IPS-18a (cell line): Measurements from ENCODE around the gene TMEM82.

Experiments
- H3K27ac ChIP-seq: one replicate; pipeline ENCODE4 v1.5.1; 2013; ENCODE audit warnings: low read length
- H3K27me3 ChIP-seq: one replicate; pipeline ENCODE4 v1.6.1; 2013; ENCODE audit warnings: mild to moderate bottlenecking, low read length; ENCODE audit not compliant: control insufficient read depth, insufficient read depth
- H3K36me3 ChIP-seq: one replicate; pipeline ENCODE4 v1.6.1; 2013; ENCODE audit warnings: low read depth, low read length; ENCODE audit not compliant: control insufficient read depth
- H3K4me1 ChIP-seq: one replicate; pipeline ENCODE4 v1.6.1; 2013; ENCODE audit warnings: low read depth, low read length; ENCODE audit not compliant: control insufficient read depth
- H3K4me3 ChIP-seq: one replicate; pipeline ENCODE4 v1.5.1; 2013; ENCODE audit warnings: low read length
- H3K9ac ChIP-seq: one replicate; pipeline ENCODE4 v1.6.1; 2013; ENCODE audit warnings: mild to moderate bottlenecking, low read length, moderate library complexity
- H3K9me3 ChIP-seq: one replicate; pipeline ENCODE4 v1.6.1; 2013; ENCODE audit warnings: low read depth, low read length; ENCODE audit not compliant: control insufficient read depth

Gene TMEM82

DNA sequence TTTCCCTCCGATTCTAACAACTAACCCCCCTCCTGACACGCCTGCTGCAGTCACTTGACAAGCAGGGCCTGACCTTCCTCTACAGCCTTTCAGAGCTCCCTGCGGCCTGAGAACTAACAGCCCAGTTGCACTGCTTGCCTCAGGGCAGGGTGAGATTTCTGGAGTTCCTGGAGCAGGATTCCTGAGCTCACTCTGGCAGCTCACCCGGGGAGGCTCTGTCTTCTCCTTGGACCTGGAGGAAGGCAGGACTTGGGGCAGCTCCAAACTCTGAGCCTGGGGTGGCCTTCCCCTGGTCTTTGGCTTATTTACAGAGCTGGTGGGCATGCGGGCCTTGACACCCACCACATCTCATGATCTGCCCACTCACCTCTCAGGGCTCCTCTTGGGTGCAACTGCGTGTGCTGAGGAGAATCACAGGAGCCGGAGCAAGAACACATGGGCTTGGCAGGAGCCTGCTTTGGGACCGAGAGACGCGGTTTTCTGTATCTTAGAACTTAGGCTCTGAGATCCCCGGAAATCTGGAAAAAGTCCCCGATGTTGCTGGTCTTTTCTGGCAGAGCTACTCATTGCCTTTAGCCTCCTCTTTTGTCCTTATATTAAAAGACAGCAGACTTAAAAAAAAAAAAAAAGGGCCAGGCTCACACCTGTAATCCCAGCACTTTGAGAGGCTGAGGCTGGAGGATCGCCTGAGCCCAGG is 19.3 kb upstream of the TMEM82 start:
- no peaks in the 10 kb centered on the region for H3K9me3 ChIP-seq
- H3K27ac ChIP-seq: no peak overlapping the region
- H3K4me1 ChIP-seq: no peaks in the 10 kb centered on the region
- H3K27me3 ChIP-seq: no peaks in the 10 kb centered on the region
- H3K9ac ChIP-seq: no peak overlapping the region
- H3K4me3 ChIP-seq: no peak overlapping the region
- peaks cover 30% of the 10 kb centered on the region for H3K36me3 ChIP-seq

GRCh38 chr1:15723631-15724246 is 18.6 kb upstream of the TMEM82 start:
- H3K9ac ChIP-seq: no peak overlapping the region
- H3K4me3 ChIP-seq: no peak overlapping the region
- no peaks in the 10 kb centered on the region for H3K9me3 ChIP-seq
- H3K36me3 ChIP-seq: peaks cover 31% of the 10 kb centered on the region
- no peak overlapping the region for H3K27ac ChIP-seq
- H3K27me3 ChIP-seq: no peaks in the 10 kb centered on the region
- H3K4me1 ChIP-seq: no peaks in the 10 kb centered on the region

DNA sequence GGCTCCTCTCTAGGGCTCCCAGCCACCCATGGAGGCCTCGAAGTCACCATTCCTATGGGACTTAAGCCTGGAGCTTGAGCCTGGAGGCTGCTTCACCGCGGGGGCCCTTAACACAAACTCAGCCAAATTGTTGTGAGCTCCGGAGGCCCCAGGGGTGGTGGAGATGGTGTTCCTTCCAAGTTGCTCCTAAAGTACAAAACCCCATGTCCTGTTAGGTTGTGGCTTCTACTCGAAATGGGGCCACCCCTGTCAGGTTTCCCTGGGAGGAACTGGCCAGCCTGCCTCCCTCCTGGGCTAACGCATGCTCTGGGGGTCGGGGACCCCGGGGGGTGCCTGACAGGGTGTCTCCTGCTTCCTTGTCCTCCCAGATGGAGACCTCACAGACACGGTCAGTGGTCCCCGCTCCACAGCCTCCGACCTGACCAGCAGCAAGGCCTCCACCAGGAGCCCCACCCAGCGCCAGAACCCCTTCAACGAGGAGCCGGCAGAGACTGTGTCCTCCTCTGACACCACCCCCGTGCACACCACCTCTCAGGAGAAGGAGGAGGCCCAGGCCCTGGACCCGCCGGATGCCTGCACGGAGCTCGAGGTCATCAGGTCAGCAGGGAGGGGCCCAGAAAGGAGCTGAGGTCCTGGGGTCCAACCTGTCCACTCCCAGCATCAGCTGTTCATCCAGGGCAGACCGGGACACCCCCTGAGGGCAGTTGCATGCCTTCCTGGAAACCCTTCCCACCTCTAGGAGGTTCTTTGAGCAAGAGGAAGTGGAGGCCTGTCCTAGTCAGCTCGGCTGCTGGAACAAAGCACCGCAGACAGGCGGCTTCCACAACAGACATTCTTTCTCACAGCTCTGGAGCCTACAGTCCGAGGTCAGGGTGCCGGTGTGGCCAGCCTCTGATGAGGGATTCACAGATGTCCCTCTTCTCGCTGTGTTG is 17.1 kb upstream of the TMEM82 start:
- Histone ChIP-seq H3K9ac (no peak overlapping the region), H3K4me3 (no peak overlapping the region), H3K27ac (no peak overlapping the region), H3K27me3 (no peaks in the 10 kb centered on the region), H3K36me3 (peaks cover 32% of the 10 kb centered on the region), H3K4me1 (no peaks in the 10 kb centered on the region), H3K9me3 (no peaks in the 10 kb centered on the region)

- Histone ChIP-seq H3K36me3 (peaks cover 39% of the 10 kb centered on the region), H3K9ac (no peak overlapping the region), H3K4me3 (no peak overlapping the region), H3K9me3 (no peaks in the 10 kb centered on the region), H3K27ac (no peak overlapping the region), H3K4me1 (no peaks in the 10 kb centered on the region), H3K27me3 (no peaks in the 10 kb centered on the region)
These were observed 15.8 kb upstream of the TMEM82 start for GRCh38 chr1:15726508-15726907.

GRCh38 chr1:15727021-15727420 is 15.3 kb upstream of the TMEM82 start:
- Histone ChIP-seq H3K4me3 (no peak overlapping the region), H3K27ac (no peak overlapping the region), H3K27me3 (no peaks in the 10 kb centered on the region), H3K36me3 (peaks cover 39% of the 10 kb centered on the region), H3K9ac (no peak overlapping the region), H3K9me3 (no peaks in the 10 kb centered on the region), H3K4me1 (no peaks in the 10 kb centered on the region)

GRCh38 chr1:15727424-15727823 is 14.9 kb upstream of the TMEM82 start:
- Histone ChIP-seq H3K9ac (no peak overlapping the region), H3K4me1 (no peaks in the 10 kb centered on the region), H3K27me3 (no peaks in the 10 kb centered on the region), H3K36me3 (peaks cover 39% of the 10 kb centered on the region), H3K4me3 (no peak overlapping the region), H3K9me3 (no peaks in the 10 kb centered on the region), H3K27ac (no peak overlapping the region)

DNA sequence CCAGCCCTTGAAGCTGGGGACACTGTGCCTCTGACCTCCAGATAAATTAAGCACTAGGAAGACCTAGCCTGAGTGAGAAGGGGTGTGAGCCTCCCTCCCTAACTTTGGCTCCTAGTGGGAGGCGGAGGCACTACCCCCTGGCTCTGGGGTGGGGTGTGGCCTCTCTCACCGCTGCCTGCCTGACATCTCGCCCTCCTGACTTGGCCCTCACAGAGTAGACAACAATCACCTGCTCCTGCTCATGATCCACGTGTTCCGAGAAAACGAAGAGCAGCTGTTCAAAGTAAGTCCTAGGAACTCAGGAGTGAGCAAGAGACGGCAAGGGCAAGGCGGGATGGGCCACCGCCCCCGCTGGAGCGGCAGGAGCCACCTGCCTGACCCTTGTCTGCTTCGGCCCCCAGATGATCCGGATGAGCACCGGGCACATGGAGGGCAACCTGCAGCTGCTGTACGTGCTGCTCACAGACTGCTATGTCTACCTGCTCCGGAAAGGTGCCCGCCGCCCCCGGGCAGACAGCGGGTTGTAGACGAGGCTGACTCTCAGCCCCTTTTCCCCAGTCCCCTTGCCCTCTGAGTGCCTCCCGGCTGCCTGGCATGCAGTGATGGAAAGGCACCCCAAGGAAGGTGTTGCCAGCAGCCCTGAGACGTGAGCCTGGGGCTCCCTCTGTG is 14.3 kb upstream of the TMEM82 start:
- H3K4me1 ChIP-seq: no peaks in the 10 kb centered on the region
- no peak overlapping the region for H3K27ac ChIP-seq
- H3K36me3 ChIP-seq: peaks cover 41% of the 10 kb centered on the region
- H3K4me3 ChIP-seq: no peak overlapping the region
- H3K9me3 ChIP-seq: no peaks in the 10 kb centered on the region
- no peaks in the 10 kb centered on the region for H3K27me3 ChIP-seq
- H3K9ac ChIP-seq: no peak overlapping the region

DNA sequence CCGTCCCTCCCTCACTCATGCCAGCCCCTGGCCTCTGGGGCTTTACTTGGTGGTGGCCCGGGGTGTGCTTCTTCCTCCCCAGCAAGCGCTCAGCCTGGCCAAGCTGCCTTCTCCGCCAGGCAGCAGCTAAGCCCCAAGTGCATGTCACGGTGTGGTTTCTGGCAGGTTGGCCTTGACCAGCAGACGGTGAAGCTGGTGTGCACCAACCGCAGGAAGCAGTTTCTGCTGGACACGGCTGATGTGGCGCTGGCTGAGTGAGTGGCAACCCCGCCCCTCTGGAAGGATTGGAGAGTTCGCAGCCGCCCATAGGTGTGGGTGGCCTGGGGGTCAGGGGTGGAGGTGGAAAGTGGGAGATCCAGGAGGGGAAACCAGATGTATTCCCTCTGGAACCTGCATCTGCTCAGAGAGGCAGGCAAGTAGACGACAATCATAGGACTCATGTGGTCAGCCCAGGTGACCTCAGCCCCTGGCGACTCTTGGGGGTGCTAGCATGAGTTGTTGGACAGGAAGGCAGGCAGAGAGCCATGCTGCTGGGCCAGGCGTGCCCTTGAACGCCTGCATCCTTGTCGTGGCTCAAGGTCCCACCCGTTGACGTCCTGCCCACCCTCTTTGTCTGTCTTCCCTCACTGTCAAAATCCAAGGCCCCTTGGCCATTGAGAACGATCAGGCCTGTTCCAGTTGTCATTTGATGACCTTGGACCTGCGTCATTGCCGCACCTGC is 13.2 kb upstream of the TMEM82 start:
- Histone ChIP-seq H3K36me3 (peaks cover 51% of the 10 kb centered on the region), H3K9me3 (no peaks in the 10 kb centered on the region), H3K4me3 (no peak overlapping the region), H3K27me3 (no peaks in the 10 kb centered on the region), H3K9ac (no peak overlapping the region), H3K27ac (no peak overlapping the region), H3K4me1 (no peaks in the 10 kb centered on the region)

GRCh38 chr1:15730423-15730822 is 11.9 kb upstream of the TMEM82 start:
- no peaks in the 10 kb centered on the region for H3K9me3 ChIP-seq
- peaks cover 47% of the 10 kb centered on the region for H3K36me3 ChIP-seq
- H3K9ac ChIP-seq: no peak overlapping the region
- no peak overlapping the region for H3K4me3 ChIP-seq
- no peak overlapping the region for H3K27ac ChIP-seq
- no peaks in the 10 kb centered on the region for H3K27me3 ChIP-seq
- H3K4me1 ChIP-seq: no peaks in the 10 kb centered on the region

DNA sequence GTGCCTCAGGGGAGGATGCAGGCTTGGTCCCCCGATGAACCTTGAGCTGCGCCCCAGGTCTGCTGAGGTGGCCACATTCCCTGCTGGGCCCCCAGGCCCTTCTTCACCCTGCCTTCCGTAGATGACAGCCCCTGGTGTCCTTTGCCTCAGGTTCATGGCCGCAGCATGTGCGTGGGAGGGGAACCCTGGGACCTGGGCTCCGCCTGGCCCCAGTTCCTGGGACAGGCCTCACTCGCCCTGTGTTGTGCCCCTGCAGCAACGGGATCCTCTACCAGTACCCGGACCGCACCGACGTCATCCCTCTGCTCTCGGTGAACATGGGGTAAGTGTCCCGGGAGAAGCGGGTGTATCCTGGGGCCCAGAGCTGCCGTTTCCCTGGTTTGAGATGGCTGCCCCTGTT is 11.4 kb upstream of the TMEM82 start:
- H3K27me3 ChIP-seq: no peaks in the 10 kb centered on the region
- peaks cover 42% of the 10 kb centered on the region for H3K36me3 ChIP-seq
- no peak overlapping the region for H3K27ac ChIP-seq
- H3K4me1 ChIP-seq: no peaks in the 10 kb centered on the region
- no peak overlapping the region for H3K4me3 ChIP-seq
- H3K9me3 ChIP-seq: no peaks in the 10 kb centered on the region
- H3K9ac ChIP-seq: no peak overlapping the region
